ENCODE measurements around the gene SCD5. TPM values are rescaled to one million over a fixed set of nuclear protein-coding genes. Genes with fewer than 3 reads are reported as not detected.
A peak's percentile ranks its signal among the peaks of the same experiment; 100 is the strongest.

Gene SCD5
- total RNA-seq, 2 donors from 2014 or later, result 24.0 to 122 TPM

- peaks cover 6% of the 10 kb centered on the region for H3K4me1 ChIP-seq (replicated peaks)
- 51% methylated on average over 4 of the region's 4 CpGs for WGBS
Observed at GRCh38 chr4:82678051-82678450, 120.5 kb downstream of the SCD5 start.

GRCh38 chr4:82677327-82677726, 121.3 kb downstream of the SCD5 start:
- TF ChIP-seq POLR2A (IDR thresholded peaks at IDR 0.05) (no peak), POLR2AphosphoS5 (IDR thresholded peaks at IDR 0.05) (peak; percentile 69)
- Histone ChIP-seq H3K9me3 (no peaks in the 10 kb centered on the region), H3K36me3 (no peaks in the 10 kb centered on the region), H3K27ac (peak overlapping the region; percentile 13 to 39), H3K4me1 (replicated peaks) (peaks cover 6% of the 10 kb centered on the region), H3K4me3 (no peak overlapping the region), H3K27me3 (replicated peaks; ENCODE audit: insufficient read depth) (no peaks in the 10 kb centered on the region)
- intact Hi-C loops (cut with DNase I), result no loop called here
- peak; percentile 84 for DNase-seq (ENCODE audit: low spot score)
- WGBS, result 29% methylated on average over 5 of the region's 5 CpGs

More at GRCh38 chr4:82678051-82678450, 120.5 kb downstream of the SCD5 start:
- intact Hi-C loops (cut with DNase I), result no loop called here
- no peaks in the 10 kb centered on the region for H3K27me3 ChIP-seq (replicated peaks; ENCODE audit: insufficient read depth)
- no peaks in the 10 kb centered on the region for H3K36me3 ChIP-seq
- no peak overlapping the region for H3K4me3 ChIP-seq
- H3K9me3 ChIP-seq, result no peaks in the 10 kb centered on the region
- H3K27ac ChIP-seq, result peak overlapping the region; percentile 13 to 39
- TF ChIP-seq POLR2AphosphoS5 (IDR thresholded peaks at IDR 0.05) (no peak), POLR2A (IDR thresholded peaks at IDR 0.05) (no peak), CTCF (IDR thresholded peaks at IDR 0.05) (no peak)
- DNase-seq (ENCODE audit: low spot score), result no peak

GRCh38 chr4:82667761-82668480, 130.7 kb downstream of the SCD5 start:
- no peak for DNase-seq (ENCODE audit: low spot score)
- Histone ChIP-seq H3K27me3 (replicated peaks; ENCODE audit: insufficient read depth) (no peaks in the 10 kb centered on the region), H3K4me3 (no peak overlapping the region), H3K4me1 (replicated peaks) (no peaks in the 10 kb centered on the region), H3K9me3 (no peaks in the 10 kb centered on the region), H3K27ac (no peak overlapping the region), H3K36me3 (no peaks in the 10 kb centered on the region)
- WGBS, result 64% methylated on average over 2 of the region's 2 CpGs
- intact Hi-C loops (cut with DNase I), result no loop called here
- TF ChIP-seq CTCF (IDR thresholded peaks at IDR 0.05) (no peak), POLR2A (IDR thresholded peaks at IDR 0.05) (no peak), POLR2AphosphoS5 (IDR thresholded peaks at IDR 0.05) (no peak)

GRCh38 chr4:82666970-82667665, 131.5 kb downstream of the SCD5 start:
- intact Hi-C loops (cut with DNase I), result no loop called here
- WGBS, result 91% methylated on average over 5 of the region's 5 CpGs

More at GRCh38 chr4:82666970-82667665, 131.5 kb downstream of the SCD5 start:
- Histone ChIP-seq H3K27ac (no peak overlapping the region), H3K27me3 (replicated peaks; ENCODE audit: insufficient read depth) (no peaks in the 10 kb centered on the region), H3K4me1 (replicated peaks) (no peaks in the 10 kb centered on the region), H3K9me3 (no peaks in the 10 kb centered on the region), H3K36me3 (no peaks in the 10 kb centered on the region), H3K4me3 (no peak overlapping the region)
- TF ChIP-seq POLR2A (IDR thresholded peaks at IDR 0.05) (no peak), POLR2AphosphoS5 (IDR thresholded peaks at IDR 0.05) (no peak), CTCF (IDR thresholded peaks at IDR 0.05) (no peak)
- DNase-seq (ENCODE audit: low spot score), result no peak

Measured in prostate gland (tissue), 2 donors.